T-helper 22 cell (primary cell): ENCODE measurements around the gene ATP2C1.
"Not testable (repeated sequence)": the region's sequence is repeated elsewhere in the genome, so short reads cannot be mapped to it uniquely, and the experiment has no call there.

Source experiments
- DNase-seq: peaks from one replicate; pipeline ENCODE4 v3.0.0-alpha.2; 2020; ENCODE audit warnings: low read depth

Gene ATP2C1

DNA sequence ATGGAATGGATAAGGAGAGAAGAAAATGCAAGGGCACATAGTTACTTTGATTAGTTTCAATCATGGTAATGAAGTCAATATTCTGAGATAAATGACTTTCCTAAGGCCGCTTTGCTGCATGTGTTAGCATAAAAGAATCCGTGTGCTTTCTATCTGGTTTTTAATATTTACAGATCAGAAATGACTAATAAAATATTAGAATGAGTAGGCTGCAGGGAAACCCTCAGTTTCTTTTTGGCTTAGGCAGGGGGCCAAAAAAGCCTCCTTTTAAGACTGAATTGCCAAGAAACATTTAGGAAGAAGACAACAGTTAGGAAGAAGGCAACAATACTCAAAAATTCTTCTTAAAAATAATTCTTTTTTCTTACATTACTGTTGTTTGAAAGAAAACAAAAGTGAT lies 144.4 kb downstream of the ATP2C1 start:
- no peak for DNase-seq

DNA sequence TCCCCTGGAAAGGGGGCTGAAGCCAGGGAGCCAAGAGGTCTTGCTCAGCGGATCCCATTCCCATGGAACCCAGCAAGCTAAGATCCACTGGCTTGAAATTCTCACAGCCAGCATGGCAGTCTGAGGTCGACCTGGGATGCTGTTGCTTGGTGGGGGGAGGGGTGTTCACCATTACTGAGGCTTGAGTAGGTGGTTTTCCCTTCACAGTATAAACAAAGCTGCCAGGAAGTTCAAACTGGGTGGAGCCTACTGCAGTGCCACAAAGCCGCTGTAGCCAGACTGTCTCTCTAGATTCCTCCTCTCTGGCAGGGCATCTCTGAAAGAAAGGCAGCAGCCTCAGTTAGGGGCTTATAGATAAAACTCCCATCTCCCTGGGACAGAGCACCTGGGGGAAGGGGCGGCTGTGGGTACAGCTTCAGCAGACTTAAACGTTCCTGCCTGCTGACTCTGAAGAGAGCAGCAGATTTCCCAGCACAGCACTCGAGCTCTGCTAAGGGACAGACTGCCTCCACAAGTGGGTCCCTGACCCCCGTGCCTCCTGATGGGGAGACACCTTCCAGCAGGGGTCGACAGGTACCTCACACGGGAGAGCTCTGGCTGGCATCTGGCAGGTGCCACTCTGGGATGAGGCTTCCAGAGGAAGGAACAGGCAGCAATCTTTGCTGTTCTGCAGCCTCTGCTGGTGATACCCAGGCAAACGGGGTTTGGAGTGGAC lies 148.5 kb downstream of the ATP2C1 start:
- not testable (repeated sequence) for DNase-seq

DNA sequence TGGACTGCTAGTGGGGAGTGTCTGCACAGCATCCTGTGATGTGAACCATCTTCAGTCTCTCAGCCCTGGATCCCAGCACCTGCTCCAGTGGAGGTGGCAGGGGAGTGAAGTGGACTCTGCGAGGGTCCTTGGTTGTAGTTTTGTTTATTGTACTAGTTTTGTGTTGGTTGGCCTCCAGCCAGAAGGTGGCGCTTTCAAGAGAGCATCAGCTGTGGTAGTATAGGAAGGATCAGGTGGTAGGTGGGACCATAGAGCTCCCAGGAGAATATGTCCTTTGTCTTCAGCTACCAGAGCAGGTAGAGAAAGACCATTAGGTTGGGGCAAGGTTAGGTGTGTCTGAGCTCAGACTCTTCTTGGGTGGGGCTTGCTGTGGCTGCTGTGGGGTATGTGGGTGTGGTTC lies 153.7 kb downstream of the ATP2C1 start:
- no peak for DNase-seq

DNA sequence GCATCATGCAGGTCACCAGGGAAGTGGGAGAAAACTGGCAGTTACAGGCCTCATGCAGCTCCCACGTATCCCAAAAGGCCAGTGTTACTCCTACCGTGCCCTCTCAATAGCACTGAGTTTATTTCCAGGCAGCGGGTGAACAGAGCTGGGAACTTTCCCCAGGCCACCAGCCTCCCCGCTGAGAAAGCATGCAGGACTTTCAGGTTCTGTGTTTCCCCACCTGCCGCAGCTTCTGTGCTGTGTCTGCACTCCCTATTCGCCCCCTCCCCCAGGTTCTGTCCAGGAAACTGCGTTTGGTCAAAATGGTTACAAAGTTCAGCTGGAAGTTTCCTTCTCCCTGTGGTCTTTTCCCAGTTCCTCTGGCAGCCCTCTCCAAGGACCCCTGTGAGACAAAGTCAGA lies 154.1 kb downstream of the ATP2C1 start:
- DNase-seq = no peak

DNA sequence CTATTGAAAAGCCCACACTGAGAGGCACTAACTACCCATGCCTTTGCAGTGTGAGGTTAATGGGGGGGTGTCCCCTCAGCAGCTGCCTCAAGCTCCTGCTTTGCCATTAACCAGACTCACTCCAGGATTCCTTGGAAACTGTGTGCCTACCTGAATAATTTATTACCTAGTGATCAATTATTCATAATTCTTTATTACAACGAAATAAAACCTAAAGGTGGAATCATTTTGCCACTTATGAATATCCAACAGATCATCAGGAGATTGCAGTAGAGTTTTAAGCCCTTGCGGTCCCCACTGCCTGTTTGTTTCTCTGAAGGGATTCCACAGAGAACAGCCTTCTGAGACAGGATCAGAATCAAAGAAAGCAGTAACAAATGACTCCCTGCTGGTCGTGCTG lies 156.1 kb downstream of the ATP2C1 start:
- DNase-seq = no peak

DNA sequence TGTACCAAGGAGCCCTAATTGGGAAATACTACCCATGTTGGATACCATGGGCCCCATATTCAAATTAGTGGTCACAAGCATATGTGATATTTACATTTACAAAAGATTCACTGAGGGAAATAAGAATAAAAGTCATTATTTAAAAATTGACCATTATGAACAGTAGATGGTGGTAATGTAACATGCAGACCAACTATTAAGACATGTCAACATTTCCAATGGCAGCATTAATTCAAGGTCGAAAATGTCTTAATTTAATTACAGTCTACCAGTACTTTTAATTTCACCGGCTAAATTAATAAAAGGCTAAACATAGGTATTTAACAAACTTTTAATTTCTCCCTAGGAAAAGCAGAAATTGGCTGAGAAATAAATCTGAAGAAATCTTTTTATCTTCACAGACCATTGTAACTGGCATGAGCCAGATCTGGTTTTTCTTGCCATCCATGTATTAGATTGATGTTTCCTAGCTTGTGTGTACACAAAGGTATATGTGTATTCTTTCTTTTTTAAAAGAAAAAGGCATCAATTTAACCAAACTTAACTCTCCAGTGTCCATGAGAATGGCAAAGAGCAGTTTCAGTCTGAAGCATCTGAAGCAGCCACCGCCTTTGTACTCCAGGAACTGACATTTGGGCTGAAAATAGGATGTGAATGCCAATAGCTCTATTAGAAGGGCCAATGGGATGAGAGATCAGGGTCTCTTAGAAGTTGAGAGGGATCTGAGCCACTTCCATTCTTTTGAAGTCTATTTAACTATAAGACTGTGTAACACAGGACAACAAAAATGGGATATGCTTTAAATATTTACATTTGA lies 159.4 kb downstream of the ATP2C1 start:
- DNase-seq = no peak
